Measurements from ENCODE around the gene SPDYA.

DNA sequence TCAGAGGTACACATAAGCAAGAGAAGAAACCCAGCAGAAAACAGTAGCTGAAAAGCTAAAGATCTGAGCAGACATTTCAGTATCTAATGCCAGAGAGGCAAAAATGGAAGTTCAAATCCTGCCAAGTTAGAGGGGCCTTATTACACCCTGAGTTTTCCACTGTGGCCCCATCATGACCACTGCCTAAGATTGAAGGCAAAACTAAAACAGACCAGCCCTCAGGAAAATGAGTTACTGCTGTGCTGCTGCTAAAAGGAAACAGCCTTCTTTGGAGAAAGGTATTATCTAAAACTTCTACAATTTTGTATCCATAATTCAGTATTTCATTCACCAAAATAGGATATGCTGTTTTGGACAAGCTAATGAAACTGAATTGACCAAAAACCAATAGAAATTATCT, 42.2 kb upstream of the SPDYA start:
- TF ChIP-seq CTCF (IDR thresholded peaks at IDR 0.05) (no peak), POLR2A (IDR thresholded peaks at IDR 0.05) (no peak)
